GM18519 (cell line): ENCODE results near the gene TSSK1B.
"Not testable (repeated sequence)": the region's sequence is repeated elsewhere in the genome, so short reads cannot be mapped to it uniquely, and the experiment has no call there.

Experiments
- ATAC-seq: cut with Tn5 transposase; IDR thresholded peaks from one replicate; pipeline ENCODE4 v1.9.1; 2021; ENCODE audit warnings: mild to moderate bottlenecking, moderate library complexity; ENCODE audit not compliant: unreplicated experiment, low FRiP score

Gene TSSK1B

DNA sequence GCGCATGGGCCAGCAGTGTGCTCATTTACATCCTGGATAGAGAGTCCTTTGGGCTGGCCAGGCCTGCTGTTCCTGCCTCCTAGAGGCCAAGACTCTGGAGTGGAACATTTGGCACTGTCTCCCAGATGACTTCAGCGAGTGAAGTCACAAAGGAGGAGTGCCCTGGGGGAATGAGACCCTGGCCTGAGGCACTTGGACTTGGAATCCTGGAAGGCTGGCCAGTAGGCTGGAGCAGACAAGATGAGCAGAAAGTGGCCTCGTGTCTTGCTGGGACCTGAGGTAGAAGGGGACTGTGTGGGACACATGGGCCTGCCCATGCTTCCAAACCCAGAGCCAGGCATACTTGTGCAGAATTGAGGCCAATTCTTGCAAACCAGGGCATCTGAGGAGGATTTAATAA is at the start of gene TSSK1B:
Gene TSSK1B (minus strand): TSS at position 101 of the 400 bp plus-strand sequence. CDS start 150 bp downstream, outside the sequence.
- no peak for ATAC-seq

DNA sequence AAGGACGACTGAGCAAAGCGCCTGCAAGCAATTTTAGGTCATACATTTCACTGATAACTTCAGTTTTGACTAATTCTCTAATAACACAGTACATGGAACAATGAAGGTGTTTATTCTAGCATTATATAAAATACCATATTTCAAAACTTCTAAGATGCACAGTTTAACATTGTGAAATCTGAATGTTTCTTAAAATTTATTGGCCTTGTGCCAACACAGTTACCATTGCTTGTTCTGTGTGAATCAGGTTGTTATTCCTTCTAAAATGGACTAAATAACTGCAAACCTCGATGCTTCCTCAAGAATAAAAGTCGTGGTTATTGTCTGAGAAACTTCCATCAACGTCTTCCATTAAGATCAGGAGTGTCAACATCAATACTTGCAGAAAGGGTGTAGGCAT is 45.5 kb upstream of the TSSK1B start:
- ATAC-seq: no peak

DNA sequence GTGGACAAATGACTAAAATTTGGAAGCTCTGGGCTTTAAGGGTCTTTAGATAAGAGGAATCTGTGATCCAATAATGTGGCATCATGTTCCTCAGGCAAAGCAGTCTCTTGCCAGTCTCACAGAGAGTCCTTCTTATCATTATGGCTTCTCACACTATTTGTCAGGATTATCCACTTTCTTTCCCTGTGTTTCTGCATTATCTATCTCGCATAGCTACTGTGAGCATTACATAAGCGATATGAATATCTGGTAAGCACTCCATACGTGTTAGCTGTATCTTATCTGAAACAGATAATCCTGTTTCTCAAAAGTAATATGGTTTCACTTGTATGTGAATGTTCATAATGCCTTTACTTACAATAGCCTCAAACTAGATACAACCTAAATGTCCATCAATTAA is 43.9 kb upstream of the TSSK1B start:
- ATAC-seq: no peak

GRCh38 chr5:113474100-113474728 is 39.4 kb upstream of the TSSK1B start:
- ATAC-seq: no peak

GRCh38 chr5:113463032-113463431 is 28.2 kb upstream of the TSSK1B start:
- ATAC-seq: no peak

- ATAC-seq: not testable (repeated sequence)
These were observed 22.3 kb upstream of the TSSK1B start for GRCh38 chr5:113457106-113457505.

DNA sequence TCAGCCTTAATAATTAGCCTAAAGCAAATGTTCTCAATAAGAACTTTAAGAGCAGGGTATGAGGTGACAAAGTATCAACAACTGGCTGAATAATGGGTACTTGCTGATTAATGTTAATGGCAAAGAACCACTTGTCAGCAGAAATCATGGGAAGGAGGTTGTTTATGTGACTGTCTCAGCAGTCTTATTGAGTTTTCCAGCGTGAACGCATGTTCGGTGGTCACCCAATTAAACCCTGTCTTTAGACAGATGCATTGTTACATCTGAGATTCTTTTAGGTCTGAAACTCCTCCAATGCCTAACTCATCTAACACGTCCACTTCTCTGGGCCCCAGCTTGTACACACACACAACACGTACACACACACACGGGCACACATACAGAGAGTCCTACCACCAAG is 18.2 kb upstream of the TSSK1B start:
- no peak for ATAC-seq

DNA sequence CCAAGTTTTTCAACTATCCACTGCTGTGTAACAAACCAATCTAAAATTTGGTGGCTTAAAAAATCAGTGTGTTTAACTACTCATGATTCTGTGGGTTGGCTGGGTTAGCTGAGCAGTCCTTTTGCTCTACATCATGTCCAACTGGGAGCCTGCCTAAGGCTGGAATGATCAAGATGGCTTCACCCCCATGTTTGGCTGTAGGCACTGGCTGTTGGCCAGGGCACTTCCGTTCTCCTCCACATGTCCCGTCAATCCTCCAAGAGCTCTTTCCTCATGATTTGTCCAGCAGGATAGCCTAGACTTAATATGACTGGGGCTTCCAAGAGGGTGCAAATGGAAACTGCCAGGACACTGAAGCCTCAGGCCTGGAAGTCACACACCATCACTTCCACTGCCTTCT is 17.0 kb upstream of the TSSK1B start:
- no peak for ATAC-seq

GRCh38 chr5:113450929-113451328 is 16.1 kb upstream of the TSSK1B start:
- ATAC-seq: no peak

GRCh38 chr5:113450462-113450861 is 15.7 kb upstream of the TSSK1B start:
- no peak for ATAC-seq

DNA sequence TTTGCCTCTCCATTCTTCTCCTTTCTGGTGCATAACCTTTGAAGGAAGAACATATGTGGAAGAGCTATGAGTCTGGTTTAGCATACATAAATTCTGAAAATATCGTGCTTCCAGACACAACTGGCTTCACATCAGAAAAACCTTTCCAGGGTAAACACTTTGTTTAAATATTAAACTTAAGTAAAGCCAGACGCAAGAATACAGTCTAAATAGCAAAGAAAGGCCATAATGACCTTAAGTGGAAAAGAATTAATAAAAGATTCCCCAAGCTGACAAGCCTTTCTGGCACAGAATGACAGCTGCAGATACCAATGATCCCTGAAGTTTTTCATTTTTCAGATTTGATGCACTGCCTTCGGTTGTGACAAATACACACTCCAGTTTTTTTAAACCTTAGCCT is 13.5 kb upstream of the TSSK1B start:
- no peak for ATAC-seq

DNA sequence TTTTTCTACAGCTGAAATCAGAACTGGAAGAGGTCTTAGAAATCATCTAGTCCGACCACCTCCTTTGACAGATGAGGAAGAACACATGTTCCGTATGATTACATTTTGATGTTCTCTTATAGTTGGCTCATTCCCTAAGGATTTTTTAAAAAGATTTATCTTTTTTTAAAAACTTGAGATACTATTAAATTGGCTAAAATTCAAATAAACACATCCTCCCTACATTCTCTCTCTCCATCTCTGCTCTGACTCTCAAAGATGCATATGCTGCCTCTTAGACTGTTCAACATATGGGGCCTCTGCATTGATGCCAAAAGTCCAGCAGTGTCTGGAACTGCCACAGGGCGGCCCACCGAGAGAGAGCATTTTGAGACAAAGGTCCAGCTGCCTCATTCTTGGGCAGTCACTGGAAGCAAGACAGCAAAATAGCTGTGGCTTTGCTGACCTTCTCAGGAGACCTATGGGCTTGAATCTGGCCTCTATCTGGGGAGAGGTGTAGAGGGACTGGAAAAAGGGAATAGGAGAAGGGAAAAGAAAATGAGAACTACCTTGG is 12.8 kb upstream of the TSSK1B start:
- no peak for ATAC-seq

- no peak for ATAC-seq
These were observed 11.7 kb upstream of the TSSK1B start for GRCh38 chr5:113446358-113446927.

- ATAC-seq: no peak
These were observed 2.3 kb upstream of the TSSK1B start for GRCh38 chr5:113437111-113437510.

DNA sequence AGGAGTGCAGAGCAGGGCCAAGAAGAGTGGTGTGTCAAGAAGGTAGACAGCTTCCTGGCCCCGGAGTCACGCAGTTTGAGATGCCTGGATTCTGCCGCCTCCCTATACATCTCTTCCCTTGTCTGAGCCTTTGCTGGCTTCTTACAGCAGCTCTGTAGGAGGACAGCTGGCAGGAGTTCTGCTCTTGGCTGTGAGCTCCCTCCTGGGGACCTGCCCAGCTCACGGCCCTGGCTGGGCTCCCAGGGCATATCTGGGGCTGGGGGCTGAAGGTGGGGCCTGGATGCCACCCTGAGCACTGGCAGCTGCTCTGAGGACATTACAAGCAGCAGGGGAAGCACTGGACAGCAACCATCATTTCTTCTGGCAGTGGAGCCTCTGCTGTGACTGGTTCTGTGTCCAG is 786 bp upstream of the TSSK1B start:
- no peak for ATAC-seq

- no peak for ATAC-seq
These were observed 752 bp downstream of the TSSK1B start for GRCh38 chr5:113433862-113434612.

DNA sequence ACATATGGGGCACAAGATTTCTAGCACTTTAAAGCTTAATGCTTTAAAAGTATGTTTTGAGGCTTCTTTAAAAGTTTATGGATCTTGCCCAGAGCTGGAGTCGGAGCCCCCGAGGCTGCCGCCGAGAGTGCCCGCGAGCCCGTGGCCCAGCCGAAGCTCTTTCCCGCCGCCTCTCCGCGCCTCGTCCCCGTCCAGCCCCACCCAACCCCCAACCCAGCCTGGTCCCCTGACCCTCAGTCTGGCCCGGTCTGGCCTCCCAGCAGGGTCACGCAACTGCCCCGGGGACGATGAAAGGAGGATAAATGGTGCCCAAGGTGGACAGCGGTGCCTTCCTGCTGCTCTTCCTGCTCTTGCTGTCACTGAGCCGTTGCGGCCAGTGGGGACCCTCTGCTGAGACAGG is 1.7 kb downstream of the TSSK1B start:
- no peak for ATAC-seq

GRCh38 chr5:113427871-113428574 is 6.8 kb downstream of the TSSK1B start:
- ATAC-seq: no peak

DNA sequence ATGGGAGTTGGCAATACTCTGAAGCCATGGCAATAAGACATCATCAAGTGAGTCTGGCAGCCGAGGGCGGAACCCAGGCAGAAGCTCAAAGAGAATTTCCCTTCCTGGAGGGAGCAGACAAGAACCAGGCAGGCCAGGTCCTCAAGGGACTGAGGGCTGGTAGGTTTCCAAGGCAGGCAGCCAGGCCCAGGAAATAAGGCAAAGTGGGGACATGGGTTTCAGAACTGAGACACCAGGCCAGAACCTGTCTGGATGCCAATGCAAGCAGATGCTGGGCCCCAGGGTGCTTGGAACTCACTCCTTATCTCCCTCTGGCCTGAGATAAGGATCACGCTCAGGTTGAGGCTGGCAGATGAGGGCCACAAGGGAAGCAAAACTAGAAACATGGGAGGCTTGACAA is 8.9 kb downstream of the TSSK1B start:
- ATAC-seq: no peak

GRCh38 chr5:113421693-113422092 is 13.1 kb downstream of the TSSK1B start:
- ATAC-seq: no peak

GRCh38 chr5:113405530-113405929 is 29.3 kb downstream of the TSSK1B start:
- ATAC-seq: no peak
